Transverse colon (tissue), 4 donors: ENCODE results near the gene TMEM86A.

Experiments used
- POLR2A ChIP-seq: fragments of 450-650 bp; IDR thresholded peaks from one replicate; pipeline ENCODE4 v1.6.1; 2016; ENCODE audit warnings: antibody characterized with exemption, mild to moderate bottlenecking, moderate library complexity
- POLR2AphosphoS5 ChIP-seq, 3 donors: sonication (generic); formaldehyde crosslinking; IDR thresholded peaks; one replicate each; pipeline ENCODE4 v1.6.1; 2016; ENCODE audit warnings: antibody characterized with exemption in 3 of 3
- TF ChIP-seq, protein P1 (sequence below), 5 experiments: fragments of 200-600 bp in 3 of 5; fragments of 450-650 bp in 2 of 5; sonication (generic) in 3 of 5; IDR thresholded peaks; 1 replicate in 2 of 5; 2 replicates in 3 of 5; pipeline ENCODE4 v1.5.1; 2016 to 2017; ENCODE audit warnings: antibody characterized with exemption in 5 of 5, inconsistent platforms in 3 of 5, mild to moderate bottlenecking in 2 of 5, moderate library complexity in 1 of 5

DNA sequence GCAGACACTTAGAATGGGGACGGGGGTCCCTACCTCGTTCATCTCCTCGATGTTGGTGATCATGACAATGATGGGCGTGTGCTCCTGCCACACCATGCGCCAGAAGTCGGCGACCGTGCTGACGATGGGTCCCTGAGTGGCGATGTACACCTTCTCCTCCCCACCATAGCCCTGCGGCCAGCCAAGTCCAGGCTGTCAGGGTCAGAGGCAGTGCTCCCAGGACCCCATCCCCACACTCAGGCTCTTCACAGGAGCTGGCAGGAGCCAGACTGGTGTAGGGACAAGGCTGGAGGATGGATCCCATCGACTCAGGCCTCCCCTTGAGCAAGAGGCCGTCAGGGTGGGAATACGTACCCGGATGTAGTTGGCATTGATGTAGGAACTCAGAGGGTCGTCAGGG, 34.6 kb downstream of the TMEM86A start:
- TF ChIP-seq POLR2A (no peak), POLR2AphosphoS5 (IDR thresholded peaks at IDR 0.05) (no peak)
- TF ChIP-seq, protein P1, sequence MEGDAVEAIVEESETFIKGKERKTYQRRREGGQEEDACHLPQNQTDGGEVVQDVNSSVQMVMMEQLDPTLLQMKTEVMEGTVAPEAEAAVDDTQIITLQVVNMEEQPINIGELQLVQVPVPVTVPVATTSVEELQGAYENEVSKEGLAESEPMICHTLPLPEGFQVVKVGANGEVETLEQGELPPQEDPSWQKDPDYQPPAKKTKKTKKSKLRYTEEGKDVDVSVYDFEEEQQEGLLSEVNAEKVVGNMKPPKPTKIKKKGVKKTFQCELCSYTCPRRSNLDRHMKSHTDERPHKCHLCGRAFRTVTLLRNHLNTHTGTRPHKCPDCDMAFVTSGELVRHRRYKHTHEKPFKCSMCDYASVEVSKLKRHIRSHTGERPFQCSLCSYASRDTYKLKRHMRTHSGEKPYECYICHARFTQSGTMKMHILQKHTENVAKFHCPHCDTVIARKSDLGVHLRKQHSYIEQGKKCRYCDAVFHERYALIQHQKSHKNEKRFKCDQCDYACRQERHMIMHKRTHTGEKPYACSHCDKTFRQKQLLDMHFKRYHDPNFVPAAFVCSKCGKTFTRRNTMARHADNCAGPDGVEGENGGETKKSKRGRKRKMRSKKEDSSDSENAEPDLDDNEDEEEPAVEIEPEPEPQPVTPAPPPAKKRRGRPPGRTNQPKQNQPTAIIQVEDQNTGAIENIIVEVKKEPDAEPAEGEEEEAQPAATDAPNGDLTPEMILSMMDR (IDR thresholded peaks at IDR 0.05) = no peak
